VCaP (cell line): Measurements from ENCODE around the gene FSIP1.

Experiments used
- H3K27ac ChIP-seq: fragments of 450-650 bp; 2 replicates; pipeline ENCODE4 v1.5.1; 2017
- CTCF ChIP-seq: fragments of 450-650 bp; conservative IDR thresholded peaks from 2 replicates; pipeline ENCODE4 v1.5.1; 2017; ENCODE audit warnings: mild to moderate bottlenecking, moderate library complexity

Gene FSIP1

DNA sequence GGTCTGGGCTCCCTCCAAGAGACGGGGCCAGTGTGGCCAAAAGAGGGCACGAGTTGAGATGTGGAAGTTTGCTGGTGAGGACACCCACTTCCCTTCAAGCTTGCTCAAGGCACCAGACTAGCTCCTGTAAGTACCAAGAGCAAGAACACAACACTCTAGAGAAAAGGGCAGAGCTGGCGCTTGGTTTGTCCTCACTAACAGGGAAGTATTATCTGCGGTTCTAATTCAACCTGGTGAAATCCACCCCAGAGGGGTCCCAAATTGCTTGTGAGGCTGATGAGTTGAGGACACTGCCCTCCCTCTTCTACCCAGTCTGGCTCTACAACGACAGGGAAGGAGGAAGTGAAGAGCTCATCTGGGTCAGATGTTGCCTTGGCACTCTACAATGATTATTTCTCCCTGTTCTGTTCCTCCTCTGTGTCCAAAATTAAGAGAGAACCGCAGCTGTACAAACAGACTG is 16.9 kb upstream of the FSIP1 start:
- no peak for TF ChIP-seq CTCF
- H3K27ac ChIP-seq: no peak overlapping the region

- H3K27ac ChIP-seq: no peak overlapping the region
- no peak for TF ChIP-seq CTCF
These were observed 15.7 kb upstream of the FSIP1 start for GRCh38 chr15:39798382-39798781.

DNA sequence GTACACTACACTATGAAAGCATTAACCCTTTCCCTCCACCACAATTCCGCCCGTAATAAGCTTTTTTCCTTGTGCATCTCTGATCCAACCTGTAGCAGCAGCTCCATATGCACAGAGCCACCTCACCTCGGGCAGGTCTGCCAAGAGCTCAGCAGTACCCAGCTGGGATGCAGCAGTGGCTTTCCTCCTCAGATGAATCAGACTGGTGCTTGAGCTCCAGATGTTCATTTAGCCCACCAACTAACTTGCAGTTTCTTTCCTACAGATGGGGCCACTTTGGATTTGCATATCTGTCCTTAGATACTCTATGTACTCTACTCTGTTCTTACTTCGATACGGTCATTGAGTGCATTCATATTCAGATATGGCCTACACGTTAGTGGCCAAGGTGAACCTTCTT is 14.8 kb upstream of the FSIP1 start:
- H3K27ac ChIP-seq: no peak overlapping the region
- no peak for TF ChIP-seq CTCF

- no peak for TF ChIP-seq CTCF
- no peak overlapping the region for H3K27ac ChIP-seq
These were observed 14.0 kb upstream of the FSIP1 start for GRCh38 chr15:39796601-39797000.

GRCh38 chr15:39795486-39795885 is 12.8 kb upstream of the FSIP1 start:
- no peak overlapping the region for H3K27ac ChIP-seq
- TF ChIP-seq CTCF: no peak

- TF ChIP-seq CTCF: no peak
- no peak overlapping the region for H3K27ac ChIP-seq
These were observed 12.3 kb upstream of the FSIP1 start for GRCh38 chr15:39794954-39795353.

- no peak for TF ChIP-seq CTCF
- H3K27ac ChIP-seq: no peak overlapping the region
These were observed 11.3 kb upstream of the FSIP1 start for GRCh38 chr15:39793923-39794322.
